ENCODE results near the gene ARHGAP15. TPM values are rescaled to one million over a fixed set of nuclear protein-coding genes. Genes with fewer than 3 reads are reported as not detected.

The ARHGAP15 gene
- polyA plus RNA-seq, 1 donor from 2014 or later = 190 TPM

DNA sequence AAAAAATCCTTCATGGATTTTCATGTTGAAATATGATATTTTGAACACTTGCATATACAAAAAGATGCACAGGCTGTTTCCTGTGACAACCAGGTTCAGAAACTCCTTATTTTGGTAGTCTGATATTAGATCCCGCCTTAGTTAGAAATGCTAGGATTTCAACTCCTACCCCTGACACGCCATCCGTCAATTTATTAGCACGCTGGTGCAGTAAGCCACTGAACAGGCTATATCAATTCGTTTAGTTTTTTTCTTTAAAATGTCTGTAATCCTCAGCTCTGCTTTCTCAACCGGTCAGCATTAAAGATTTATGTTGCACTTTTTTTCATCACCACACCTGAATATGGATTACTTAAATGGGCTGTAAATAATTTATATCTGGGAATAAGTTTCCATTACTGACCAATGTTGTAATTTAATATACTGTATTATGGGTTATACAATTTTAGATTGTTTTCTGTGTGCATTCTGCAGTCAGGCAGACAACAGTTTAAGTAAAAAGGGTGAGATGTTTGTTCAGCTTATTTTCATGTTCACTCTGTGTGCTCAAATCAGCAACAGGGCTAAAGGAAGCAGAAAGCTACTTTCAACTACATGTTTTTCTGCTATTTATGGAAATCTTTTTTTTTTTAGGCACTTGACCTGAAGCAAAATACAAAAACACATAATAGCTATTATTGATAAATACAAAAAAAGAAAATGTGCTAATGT lies 227.7 kb downstream of the ARHGAP15 start:
- H3K36me3 Mint-ChIP-seq = peaks cover 14% of the 10 kb centered on the region
- no peaks in the 10 kb centered on the region for H3K27me3 Mint-ChIP-seq
- no peak overlapping the region for H3K4me3 Mint-ChIP-seq
- H3K9me3 Mint-ChIP-seq = no peaks in the 10 kb centered on the region
- peaks cover 0 to 5% (median 3%) of the 10 kb centered on the region in 3 donors for H3K4me1 Mint-ChIP-seq
- no peak overlapping the region for H3K27ac Mint-ChIP-seq

DNA sequence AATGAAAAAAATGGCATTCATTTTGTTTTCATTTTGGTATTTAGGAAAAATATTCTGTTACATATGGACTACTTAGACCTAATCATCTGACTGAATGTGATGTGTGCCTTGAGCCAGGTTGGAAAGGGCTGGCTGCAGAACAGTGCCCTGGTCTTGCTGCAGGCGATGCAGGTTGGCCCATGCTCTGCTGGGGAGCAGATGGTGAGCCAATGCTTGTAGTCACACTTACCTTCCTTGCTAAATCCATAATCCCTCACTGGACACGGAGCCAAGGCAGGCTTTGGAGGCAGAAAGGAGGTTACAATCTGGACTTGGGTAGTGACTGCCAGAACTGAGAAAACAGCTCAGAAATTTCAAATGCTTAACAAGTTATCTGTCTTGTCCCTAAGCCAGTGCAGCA lies 228.7 kb downstream of the ARHGAP15 start:
- Mint-ChIP-seq H3K4me3 (no peak overlapping the region), H3K36me3 (peaks cover 14% of the 10 kb centered on the region), H3K4me1 (peaks cover under 1 to 10% (median 3%) of the 10 kb centered on the region in 3 donors), H3K9me3 (no peaks in the 10 kb centered on the region), H3K27ac (no peak overlapping the region), H3K27me3 (no peaks in the 10 kb centered on the region)

DNA sequence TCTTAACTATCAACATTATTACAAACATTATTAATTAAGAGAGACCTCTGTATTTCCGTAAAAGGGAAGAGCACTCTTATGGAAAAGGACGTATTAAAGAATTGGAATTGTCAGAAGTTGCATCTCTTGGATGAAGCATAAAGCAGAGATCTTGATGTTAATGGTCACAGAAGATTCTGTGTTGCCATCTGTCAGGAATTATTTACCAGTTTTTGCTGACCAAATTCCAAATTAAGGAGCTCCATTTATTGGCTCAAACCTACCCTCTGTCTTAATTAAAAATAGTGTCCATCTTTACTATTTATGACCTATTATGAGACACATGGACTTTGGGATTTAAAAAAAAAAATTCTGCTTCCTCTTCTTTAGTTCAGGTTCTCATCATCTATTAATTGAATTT lies 232.1 kb downstream of the ARHGAP15 start:
- Mint-ChIP-seq H3K4me1 (peaks cover 1 to 10% (median 6%) of the 10 kb centered on the region in 3 donors), H3K27me3 (no peaks in the 10 kb centered on the region), H3K27ac (no peak overlapping the region), H3K4me3 (no peak overlapping the region), H3K9me3 (no peaks in the 10 kb centered on the region), H3K36me3 (peaks cover 13% of the 10 kb centered on the region)

GRCh38 chr2:143371616-143372015 lies 242.4 kb downstream of the ARHGAP15 start:
- Mint-ChIP-seq H3K27ac (peak overlapping the region in 1 of 3 donors; percentile 59), H3K9me3 (no peaks in the 10 kb centered on the region), H3K4me3 (no peak overlapping the region), H3K27me3 (no peaks in the 10 kb centered on the region), H3K4me1 (peaks cover 2 to 19% (median 11%) of the 10 kb centered on the region in 3 donors), H3K36me3 (peaks cover 16% of the 10 kb centered on the region)

DNA sequence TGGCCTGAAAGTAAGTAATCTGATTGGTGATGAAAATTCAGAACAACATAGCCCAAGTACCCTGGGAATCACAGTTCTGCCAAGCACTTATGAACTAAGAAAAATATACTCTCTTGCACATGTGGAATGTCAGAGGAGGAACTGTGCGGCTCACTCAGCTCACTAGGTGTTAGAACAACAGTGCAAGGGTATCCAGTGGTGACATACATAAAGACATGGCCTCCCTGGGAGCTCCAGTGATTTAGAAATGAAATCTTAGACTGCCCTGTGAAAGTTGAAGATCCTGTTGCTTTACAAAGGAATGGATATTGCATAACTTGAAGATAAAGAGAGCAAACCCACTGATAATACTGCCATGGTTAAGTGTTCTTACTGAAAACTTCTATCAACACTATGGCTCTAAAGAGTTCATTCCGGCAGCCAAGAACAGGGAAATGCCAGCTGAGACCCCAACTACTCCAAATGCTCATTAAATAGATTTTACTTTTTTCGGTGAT lies 246.2 kb downstream of the ARHGAP15 start:
- no peak overlapping the region for H3K4me3 Mint-ChIP-seq
- no peaks in the 10 kb centered on the region for H3K9me3 Mint-ChIP-seq
- peaks cover 12% of the 10 kb centered on the region for H3K36me3 Mint-ChIP-seq
- H3K4me1 Mint-ChIP-seq = peaks cover 0 to 8% (median 7%) of the 10 kb centered on the region in 3 donors
- H3K27ac Mint-ChIP-seq = no peak overlapping the region
- no peaks in the 10 kb centered on the region for H3K27me3 Mint-ChIP-seq

DNA sequence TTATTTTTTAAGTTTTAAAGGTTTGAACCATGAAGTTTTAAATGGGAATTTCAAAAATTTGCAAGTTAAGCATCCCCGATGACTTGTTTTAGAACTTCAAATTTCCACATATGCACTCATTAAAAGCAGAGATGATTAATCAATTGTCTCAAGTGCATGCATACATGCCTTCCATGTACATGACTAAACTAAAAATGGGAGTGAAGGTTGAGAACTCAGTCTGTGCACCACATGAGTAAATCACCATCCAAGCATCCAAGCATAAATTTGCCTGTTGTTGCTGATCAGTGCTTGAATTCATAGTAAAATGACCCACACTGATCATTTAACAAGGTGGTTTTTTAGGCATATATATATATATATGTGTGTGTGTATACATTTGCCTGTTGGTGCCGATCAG lies 249.8 kb downstream of the ARHGAP15 start:
- peaks cover 7% of the 10 kb centered on the region for H3K36me3 Mint-ChIP-seq
- no peaks in the 10 kb centered on the region for H3K27me3 Mint-ChIP-seq
- no peak overlapping the region for H3K27ac Mint-ChIP-seq
- no peaks in the 10 kb centered on the region for H3K9me3 Mint-ChIP-seq
- H3K4me1 Mint-ChIP-seq = peaks cover 2 to 9% (median 8%) of the 10 kb centered on the region in 3 donors
- no peak overlapping the region for H3K4me3 Mint-ChIP-seq

- no peak overlapping the region for H3K4me3 Mint-ChIP-seq
- peaks cover 2 to 9% (median 5%) of the 10 kb centered on the region in 3 donors for H3K4me1 Mint-ChIP-seq
- no peaks in the 10 kb centered on the region for H3K9me3 Mint-ChIP-seq
- H3K36me3 Mint-ChIP-seq = peaks cover 2% of the 10 kb centered on the region
- no peaks in the 10 kb centered on the region for H3K27me3 Mint-ChIP-seq
- no peak overlapping the region for H3K27ac Mint-ChIP-seq
These were observed 250.7 kb downstream of the ARHGAP15 start for GRCh38 chr2:143379955-143380354.

DNA sequence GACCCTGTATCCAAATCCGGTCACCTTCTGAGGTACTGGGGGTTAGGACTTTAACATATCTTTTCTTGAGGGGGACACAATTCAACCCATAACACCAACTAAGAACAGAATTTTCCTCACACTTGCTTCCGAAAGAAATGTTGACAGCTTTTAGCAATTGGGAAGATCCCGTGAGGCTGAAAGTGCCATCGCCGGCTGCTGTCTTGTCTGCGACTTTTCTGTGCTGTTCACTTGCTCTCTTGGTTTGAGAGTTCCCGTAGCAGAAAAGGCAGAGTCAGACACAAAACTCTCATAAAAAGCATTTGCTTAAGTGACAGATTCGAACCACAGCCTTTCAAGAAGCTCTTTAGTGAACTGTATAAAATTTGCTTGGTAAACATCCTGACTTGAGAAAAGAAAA lies 253.4 kb downstream of the ARHGAP15 start:
- Mint-ChIP-seq H3K9me3 (no peaks in the 10 kb centered on the region), H3K36me3 (peaks cover 3% of the 10 kb centered on the region), H3K4me1 (peaks cover 2 to 5% (median 5%) of the 10 kb centered on the region in 3 donors), H3K27ac (no peak overlapping the region), H3K4me3 (no peak overlapping the region), H3K27me3 (no peaks in the 10 kb centered on the region)

- no peaks in the 10 kb centered on the region for H3K27me3 Mint-ChIP-seq
- peaks cover 2 to 5% (median 5%) of the 10 kb centered on the region in 3 donors for H3K4me1 Mint-ChIP-seq
- H3K27ac Mint-ChIP-seq = no peak overlapping the region
- H3K4me3 Mint-ChIP-seq = no peak overlapping the region
- peaks cover 3% of the 10 kb centered on the region for H3K36me3 Mint-ChIP-seq
- H3K9me3 Mint-ChIP-seq = no peaks in the 10 kb centered on the region
These were observed 253.8 kb downstream of the ARHGAP15 start for GRCh38 chr2:143383016-143383415.

GRCh38 chr2:143384111-143384510 lies 254.9 kb downstream of the ARHGAP15 start:
- H3K4me3 Mint-ChIP-seq = no peak overlapping the region
- H3K4me1 Mint-ChIP-seq = peaks cover 2 to 5% (median 5%) of the 10 kb centered on the region in 3 donors
- H3K27ac Mint-ChIP-seq = no peak overlapping the region
- no peaks in the 10 kb centered on the region for H3K27me3 Mint-ChIP-seq
- no peaks in the 10 kb centered on the region for H3K9me3 Mint-ChIP-seq
- peaks cover 3% of the 10 kb centered on the region for H3K36me3 Mint-ChIP-seq

DNA sequence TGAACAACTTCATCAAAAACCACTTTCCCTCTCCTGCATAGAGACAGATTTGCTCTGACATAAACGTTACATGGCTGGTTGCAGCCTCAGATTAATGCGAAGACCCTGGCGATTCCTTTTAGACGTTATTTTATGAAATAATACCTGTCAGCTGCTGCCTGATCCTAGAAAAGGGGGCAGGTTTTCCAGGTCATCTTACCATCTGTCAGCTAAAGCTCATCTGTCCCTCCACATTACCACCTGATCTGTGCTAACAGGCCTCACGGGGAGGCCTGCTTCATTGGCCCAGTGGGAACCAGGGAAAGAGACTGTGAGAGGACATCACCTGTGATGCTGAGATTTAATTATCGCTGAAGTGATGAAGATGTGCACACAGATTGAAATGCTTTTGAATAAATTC lies 261.0 kb downstream of the ARHGAP15 start:
- Mint-ChIP-seq H3K36me3 (peaks cover 3% of the 10 kb centered on the region), H3K4me3 (no peak overlapping the region), H3K9me3 (no peaks in the 10 kb centered on the region), H3K27me3 (no peaks in the 10 kb centered on the region), H3K27ac (no peak overlapping the region), H3K4me1 (peaks cover under 1 to 6% (median 4%) of the 10 kb centered on the region in 3 donors)

DNA sequence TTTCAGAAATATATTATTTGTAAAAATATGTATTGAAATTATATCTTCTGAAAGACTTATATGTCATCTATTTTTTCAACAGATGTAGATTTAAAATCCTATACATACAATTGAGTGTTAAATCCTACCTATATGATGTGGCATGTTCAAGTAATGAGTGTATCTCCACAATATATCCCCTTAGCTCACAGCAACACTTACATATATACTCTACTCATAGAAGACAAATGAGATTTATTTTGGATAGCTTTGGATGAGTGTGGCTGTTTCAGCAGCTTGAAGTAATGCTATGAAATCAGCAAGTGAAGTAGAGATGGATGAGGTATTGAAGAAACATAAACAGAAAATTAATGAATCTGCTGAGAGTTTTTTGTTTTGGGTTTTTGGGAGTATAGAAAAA lies 263.1 kb downstream of the ARHGAP15 start:
- H3K36me3 Mint-ChIP-seq = peaks cover 6% of the 10 kb centered on the region
- no peak overlapping the region for H3K27ac Mint-ChIP-seq
- no peaks in the 10 kb centered on the region for H3K9me3 Mint-ChIP-seq
- H3K27me3 Mint-ChIP-seq = no peaks in the 10 kb centered on the region
- H3K4me3 Mint-ChIP-seq = no peak overlapping the region
- H3K4me1 Mint-ChIP-seq = peaks cover 9 to 10% (median 9%) of the 10 kb centered on the region in 3 donors

DNA sequence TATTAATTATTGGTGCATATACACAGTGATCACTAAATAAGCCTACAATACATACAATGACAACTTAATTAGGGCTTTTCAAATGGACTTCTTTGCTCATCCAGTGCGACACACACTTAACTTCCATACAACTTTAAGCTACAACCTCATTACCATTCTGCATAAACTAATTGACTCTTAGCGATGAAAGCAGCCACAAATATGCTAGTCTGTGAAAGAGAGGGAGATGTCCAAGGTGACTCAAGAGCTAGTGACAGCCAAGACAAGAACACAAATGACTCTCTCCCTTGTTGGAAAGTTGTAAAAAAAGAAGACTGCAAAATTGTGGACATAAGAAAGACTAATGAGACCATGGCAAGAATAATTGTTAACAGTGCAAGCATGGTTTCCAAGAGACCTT lies 264.8 kb downstream of the ARHGAP15 start:
- Mint-ChIP-seq H3K4me3 (no peak overlapping the region), H3K27ac (no peak overlapping the region), H3K9me3 (no peaks in the 10 kb centered on the region), H3K4me1 (peaks cover 9 to 13% (median 9%) of the 10 kb centered on the region in 3 donors), H3K27me3 (no peaks in the 10 kb centered on the region), H3K36me3 (peaks cover 6% of the 10 kb centered on the region)

GRCh38 chr2:143397884-143398614 lies 268.8 kb downstream of the ARHGAP15 start:
- peaks cover 7 to 24% (median 16%) of the 10 kb centered on the region in 3 donors for H3K4me1 Mint-ChIP-seq
- H3K27me3 Mint-ChIP-seq = no peaks in the 10 kb centered on the region
- H3K36me3 Mint-ChIP-seq = peaks cover 8% of the 10 kb centered on the region
- peak overlapping the region in 1 of 3 donors; percentile 10 for H3K27ac Mint-ChIP-seq
- H3K4me3 Mint-ChIP-seq = no peak overlapping the region
- no peaks in the 10 kb centered on the region for H3K9me3 Mint-ChIP-seq

GRCh38 chr2:143398781-143399180 lies 269.6 kb downstream of the ARHGAP15 start:
- Mint-ChIP-seq H3K27me3 (no peaks in the 10 kb centered on the region), H3K27ac (peak overlapping the region in 1 of 3 donors; percentile 21), H3K9me3 (no peaks in the 10 kb centered on the region), H3K4me3 (no peak overlapping the region), H3K36me3 (peaks cover 8% of the 10 kb centered on the region), H3K4me1 (peaks cover 7 to 24% (median 18%) of the 10 kb centered on the region in 3 donors)

All from IgD-negative memory B cell (primary cell).